Measurements from ENCODE around the gene ZMIZ1.

ZMIZ1 gene

DNA sequence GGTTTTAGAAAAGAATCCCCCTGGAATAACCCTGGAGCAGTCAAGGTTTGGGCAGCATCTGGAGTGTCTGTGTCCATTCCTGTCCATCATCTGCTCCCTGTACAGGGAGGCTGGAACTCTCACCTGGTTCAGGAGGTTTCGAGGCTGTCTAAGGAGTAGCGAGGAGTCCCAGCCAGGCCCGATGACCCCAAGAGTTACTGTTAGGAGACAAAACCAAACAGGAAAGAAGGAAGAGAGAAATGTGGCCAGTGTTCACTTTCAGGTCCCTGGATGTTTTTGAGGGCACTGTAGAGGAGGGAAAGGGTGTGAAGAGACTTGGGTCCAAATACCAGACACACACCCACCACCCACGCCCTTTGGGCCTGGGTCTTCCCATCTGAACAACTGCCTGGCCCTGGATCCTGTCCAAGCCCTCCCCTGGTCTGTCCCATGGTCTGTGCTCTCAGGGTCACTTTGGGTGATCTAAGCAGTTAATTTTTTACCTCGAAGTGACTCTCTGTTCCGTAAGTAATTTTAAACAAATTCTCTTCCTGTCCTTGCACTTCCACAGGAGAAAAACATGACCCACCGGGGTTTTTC, 117.1 kb downstream of the ZMIZ1 start (continued):
- TF ChIP-seq ZNF513 (tag by site-specific recombination; IDR thresholded peaks at IDR 0.05), result no peak

DNA sequence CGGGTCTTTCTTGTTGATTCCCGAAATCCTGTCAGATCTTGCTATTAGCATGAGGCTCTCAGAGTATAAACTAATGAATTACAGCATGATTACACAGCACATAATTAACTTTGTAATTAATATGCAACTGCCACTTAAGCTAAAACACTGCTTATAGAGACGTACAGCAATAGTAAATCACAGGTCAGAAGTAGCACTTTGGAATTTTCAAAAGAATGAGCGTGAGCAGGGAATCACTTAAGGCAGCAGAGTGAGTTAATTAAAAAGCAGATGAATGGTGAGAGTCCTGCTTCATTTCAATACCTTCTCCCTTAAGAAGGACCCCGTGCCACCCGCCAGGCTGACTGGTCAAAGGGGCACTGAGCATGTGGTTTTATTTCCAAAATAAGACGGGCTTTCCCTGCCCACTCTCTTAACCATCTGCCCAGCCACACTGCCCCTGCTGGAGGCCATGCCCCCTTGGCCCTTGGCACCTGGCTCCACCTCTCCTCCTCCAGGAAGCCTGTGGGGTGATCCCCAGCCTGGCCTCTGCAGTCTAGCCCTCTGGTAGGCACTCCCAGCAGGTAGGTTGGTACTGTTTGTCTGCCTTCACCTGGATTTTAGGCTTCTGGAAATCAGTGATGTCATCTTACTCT, 117.8 kb downstream of the ZMIZ1 start:
- ChIA-PET CTCF (interaction anchor here (0.6 to 1.7 kb wide), 4 partner anchors 9 to 443 kb away, joined by 3 to 5 read pairs (median 4); no protein-coding TSS in a partner anchor), POLR2A (no interaction called here)
- no peak overlapping the region for H3K4me3 ChIP-seq (ENCODE audit: low read depth, low read length)
- H3K36me3 ChIP-seq (ENCODE audit: control insufficient read depth in 2 of 2, insufficient read depth in 1 of 2, low read length in 2 of 2), result peaks cover 0 to 3% of the 10 kb centered on the region in 2 experiments; a peak in 1 of 3 replicates
- no peaks in the 10 kb centered on the region for H3K9me3 ChIP-seq (ENCODE audit: control insufficient read depth, insufficient read depth, low read depth, low read length)
- H3K27ac ChIP-seq (ENCODE audit: extremely low read depth, low read depth, low read length), result no peak overlapping the region
- TF ChIP-seq, protein P1, sequence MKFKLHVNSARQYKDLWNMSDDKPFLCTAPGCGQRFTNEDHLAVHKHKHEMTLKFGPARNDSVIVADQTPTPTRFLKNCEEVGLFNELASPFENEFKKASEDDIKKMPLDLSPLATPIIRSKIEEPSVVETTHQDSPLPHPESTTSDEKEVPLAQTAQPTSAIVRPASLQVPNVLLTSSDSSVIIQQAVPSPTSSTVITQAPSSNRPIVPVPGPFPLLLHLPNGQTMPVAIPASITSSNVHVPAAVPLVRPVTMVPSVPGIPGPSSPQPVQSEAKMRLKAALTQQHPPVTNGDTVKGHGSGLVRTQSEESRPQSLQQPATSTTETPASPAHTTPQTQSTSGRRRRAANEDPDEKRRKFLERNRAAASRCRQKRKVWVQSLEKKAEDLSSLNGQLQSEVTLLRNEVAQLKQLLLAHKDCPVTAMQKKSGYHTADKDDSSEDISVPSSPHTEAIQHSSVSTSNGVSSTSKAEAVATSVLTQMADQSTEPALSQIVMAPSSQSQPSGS (tag by site-specific recombination; IDR thresholded peaks at IDR 0.05; ENCODE audit: low read depth), result peak; percentile 19; the same call in 1 of the 2 replicates
- TF ChIP-seq ZNF292 (tag by site-specific recombination; IDR thresholded peaks at IDR 0.05; ENCODE audit: borderline replicate concordance, low read depth), result no peak
- 0 out of 2 replicates have a peak, but pooled peaks cover 3% of the 10 kb centered on the region for H3K4me1 ChIP-seq (ENCODE audit: control insufficient read depth, insufficient read depth, low read length)

GRCh38 chr10:79187121-79187940, 118.6 kb downstream of the ZMIZ1 start:
- Histone ChIP-seq H3K4me3 (ENCODE audit: low read depth, low read length) (no peak overlapping the region), H3K36me3 (ENCODE audit: control insufficient read depth in 2 of 2, insufficient read depth in 1 of 2, low read length in 2 of 2) (peaks cover 0 to 3% of the 10 kb centered on the region in 2 experiments; a peak in 1 of 3 replicates), H3K27ac (ENCODE audit: extremely low read depth, low read depth, low read length) (no peak overlapping the region), H3K9me3 (ENCODE audit: control insufficient read depth, insufficient read depth, low read depth, low read length) (no peaks in the 10 kb centered on the region), H3K4me1 (ENCODE audit: control insufficient read depth, insufficient read depth, low read length) (0 out of 2 replicates have a peak, but pooled peaks cover 3% of the 10 kb centered on the region)
- 0 out of 2 replicates have a peak, but pooled peaks have one; percentile 28 for TF ChIP-seq ZNF768 (tag by site-specific recombination; IDR thresholded peaks at IDR 0.05)
- no peak for TF ChIP-seq MEIS1 (CRISPR knock-in tag; IDR thresholded peaks at IDR 0.05; ENCODE audit: borderline replicate concordance)
- CTCF ChIA-PET, result interaction anchor here (0.6 to 1.7 kb wide), 4 partner anchors 8 to 444 kb away, joined by 3 to 5 read pairs (median 4); no protein-coding TSS in a partner anchor
- POLR2A ChIA-PET, result no interaction called here

GRCh38 chr10:79188154-79188965, 119.6 kb downstream of the ZMIZ1 start:
- Histone ChIP-seq H3K36me3 (ENCODE audit: control insufficient read depth in 2 of 2, insufficient read depth in 1 of 2, low read length in 2 of 2) (peaks cover 0 to 3% of the 10 kb centered on the region in 2 experiments; a peak in 1 of 3 replicates), H3K4me1 (ENCODE audit: control insufficient read depth, insufficient read depth, low read length) (0 out of 2 replicates have a peak, but pooled peaks cover 3% of the 10 kb centered on the region), H3K4me3 (ENCODE audit: low read depth, low read length) (no peak overlapping the region), H3K9me3 (ENCODE audit: control insufficient read depth, insufficient read depth, low read depth, low read length) (no peaks in the 10 kb centered on the region), H3K27ac (ENCODE audit: extremely low read depth, low read depth, low read length) (no peak overlapping the region)
- TF ChIP-seq ZFHX2 (tag by site-specific recombination; conservative IDR thresholded peaks at IDR 0.05) (0 out of 2 replicates have a peak, but pooled peaks have one; percentile 16), ZNF670 (tag by site-specific recombination; IDR thresholded peaks at IDR 0.05; ENCODE audit: low read depth) (no peak), EGR2 (tag by site-specific recombination; IDR thresholded peaks at IDR 0.05; ENCODE audit: low read depth) (peak; percentile 55)
- POLR2A ChIA-PET, result no interaction called here
- CTCF ChIA-PET, result interaction anchor here (1.7 kb wide), 1 partner anchor 7 kb away, joined by 5 read pairs; no protein-coding TSS in a partner anchor

Data from HEK293 (cell line).